ENCODE results near the gene DCHS1. TPM values are rescaled to one million over a fixed set of nuclear protein-coding genes. Genes with fewer than 3 reads are reported as not detected.

Gene DCHS1
- total and polyA plus RNA-seq, 10 of the 15 experiments (the other 5 are each of a cell fraction or from before 2014, with no cell fraction given), result 0.02 to 0.64 (median 0.18) TPM; not detected in 1

GRCh38 chr11:6671991-6672390 lies 16.4 kb upstream of the DCHS1 start:
- no peak for TF ChIP-seq YBX1 (IDR thresholded peaks at IDR 0.05)
- TF ChIP-seq, protein P1, sequence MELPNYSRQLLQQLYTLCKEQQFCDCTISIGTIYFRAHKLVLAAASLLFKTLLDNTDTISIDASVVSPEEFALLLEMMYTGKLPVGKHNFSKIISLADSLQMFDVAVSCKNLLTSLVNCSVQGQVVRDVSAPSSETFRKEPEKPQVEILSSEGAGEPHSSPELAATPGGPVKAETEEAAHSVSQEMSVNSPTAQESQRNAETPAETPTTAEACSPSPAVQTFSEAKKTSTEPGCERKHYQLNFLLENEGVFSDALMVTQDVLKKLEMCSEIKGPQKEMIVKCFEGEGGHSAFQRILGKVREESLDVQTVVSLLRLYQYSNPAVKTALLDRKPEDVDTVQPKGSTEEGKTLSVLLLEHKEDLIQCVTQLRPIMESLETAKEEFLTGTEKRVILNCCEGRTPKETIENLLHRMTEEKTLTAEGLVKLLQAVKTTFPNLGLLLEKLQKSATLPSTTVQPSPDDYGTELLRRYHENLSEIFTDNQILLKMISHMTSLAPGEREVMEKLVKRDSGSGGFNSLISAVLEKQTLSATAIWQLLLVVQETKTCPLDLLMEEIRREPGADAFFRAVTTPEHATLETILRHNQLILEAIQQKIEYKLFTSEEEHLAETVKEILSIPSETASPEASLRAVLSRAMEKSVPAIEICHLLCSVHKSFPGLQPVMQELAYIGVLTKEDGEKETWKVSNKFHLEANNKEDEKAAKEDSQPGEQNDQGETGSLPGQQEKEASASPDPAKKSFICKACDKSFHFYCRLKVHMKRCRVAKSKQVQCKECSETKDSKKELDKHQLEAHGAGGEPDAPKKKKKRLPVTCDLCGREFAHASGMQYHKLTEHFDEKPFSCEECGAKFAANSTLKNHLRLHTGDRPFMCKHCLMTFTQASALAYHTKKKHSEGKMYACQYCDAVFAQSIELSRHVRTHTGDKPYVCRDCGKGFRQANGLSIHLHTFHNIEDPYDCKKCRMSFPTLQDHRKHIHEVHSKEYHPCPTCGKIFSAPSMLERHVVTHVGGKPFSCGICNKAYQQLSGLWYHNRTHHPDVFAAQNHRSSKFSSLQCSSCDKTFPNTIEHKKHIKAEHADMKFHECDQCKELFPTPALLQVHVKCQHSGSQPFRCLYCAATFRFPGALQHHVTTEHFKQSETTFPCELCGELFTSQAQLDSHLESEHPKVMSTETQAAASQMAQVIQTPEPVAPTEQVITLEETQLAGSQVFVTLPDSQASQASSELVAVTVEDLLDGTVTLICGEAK (IDR thresholded peaks at IDR 0.05; ENCODE audit: borderline replicate concordance), result no peak
- ChIA-PET SMC1A (ENCODE audit: uncharacterized antibody, unreplicated experiment) (interaction anchor here (0.7 to 4.4 kb wide), 9 partner anchors 8 to 299 kb away, joined by 3 to 15 read pairs (median 4); partner anchors contain the start of gene MRPL17), RAD21 (ENCODE audit: unreplicated experiment) (interaction anchor here (1.1 to 1.3 kb wide), 3 partner anchors 8 to 60 kb away, joined by 3 to 4 read pairs (median 3); partner anchors contain the start of genes MRPL17 and TAF10), POLR2A (interaction anchor here (0.6 to 1.3 kb wide), 5 partner anchors 8 to 193 kb away, joined by 3 to 4 read pairs (median 4); partner anchors contain the start of gene MRPL17), CTCF (interaction anchor here (0.6 to 3.8 kb wide), 10 partner anchors 9 to 1510 kb away, joined by 3 to 20 read pairs (median 6); partner anchors contain the start of genes ILK, MRPL17 and TPP1)
- Histone ChIP-seq H3K27me3 (replicated peaks in 1 of 2; ENCODE audit: control insufficient read depth in 2 of 2, insufficient read depth in 2 of 2, low read length in 1 of 2) (no peaks in the 10 kb centered on the region), H2AFZ (ENCODE audit: control insufficient read depth, low read depth, low read length) (no peak overlapping the region), H4K20me1 (ENCODE audit: control insufficient read depth, insufficient read depth) (no peaks in the 10 kb centered on the region), H3K27ac (ENCODE audit: control insufficient read depth, insufficient read depth) (no peak overlapping the region), H3K9ac (ENCODE audit: control insufficient read depth, insufficient read depth, low read length) (no peak overlapping the region), H3K79me2 (ENCODE audit: control insufficient read depth, insufficient read depth, low read length) (no peaks in the 10 kb centered on the region), H3K4me1 (ENCODE audit: control insufficient read depth, insufficient read depth, low read length) (peaks cover 10% of the 10 kb centered on the region), H3K4me2 (ENCODE audit: control insufficient read depth, insufficient read depth) (no peak overlapping the region), H3K36me3 (ENCODE audit: control insufficient read depth in 2 of 2, insufficient read depth in 2 of 2, low read length in 1 of 2) (no peaks in the 10 kb centered on the region), H3K4me3 (no peak overlapping the region), H3K9me3 (replicated peaks; ENCODE audit: control insufficient read depth, insufficient read depth, low read length) (no peaks in the 10 kb centered on the region)
- intact Hi-C loops (cut with micrococcal nuclease; ENCODE audit: unreplicated experiment), result no loop called here
- no peak for FAIRE-seq
- no peak for ATAC-seq
- 71% methylated on average over 2 of the region's 2 CpGs for WGBS (ENCODE audit: insufficient coverage, insufficient replicate concordance, low lambda C conversion rate, missing lambda C conversion rate)
- in situ Hi-C loops (cut with MboI), result loop anchor here (10.0 kb wide), 1 partner anchor 287 kb away; no protein-coding TSS in a partner anchor
- DNase-seq (ENCODE audit: low read depth, low spot score), result no peak
- BruUV-seq (replicated peaks), result no TSS peak

All from GM12878 (cell line).